HG03378 (cell line): ENCODE results near the gene FXR2.

Experiments
- ATAC-seq: cut with Tn5 transposase; IDR thresholded peaks from one replicate; pipeline ENCODE4 v1.9.1; 2021; ENCODE audit warnings: mild to moderate bottlenecking, moderate library complexity; ENCODE audit not compliant: unreplicated experiment

The FXR2 gene

DNA sequence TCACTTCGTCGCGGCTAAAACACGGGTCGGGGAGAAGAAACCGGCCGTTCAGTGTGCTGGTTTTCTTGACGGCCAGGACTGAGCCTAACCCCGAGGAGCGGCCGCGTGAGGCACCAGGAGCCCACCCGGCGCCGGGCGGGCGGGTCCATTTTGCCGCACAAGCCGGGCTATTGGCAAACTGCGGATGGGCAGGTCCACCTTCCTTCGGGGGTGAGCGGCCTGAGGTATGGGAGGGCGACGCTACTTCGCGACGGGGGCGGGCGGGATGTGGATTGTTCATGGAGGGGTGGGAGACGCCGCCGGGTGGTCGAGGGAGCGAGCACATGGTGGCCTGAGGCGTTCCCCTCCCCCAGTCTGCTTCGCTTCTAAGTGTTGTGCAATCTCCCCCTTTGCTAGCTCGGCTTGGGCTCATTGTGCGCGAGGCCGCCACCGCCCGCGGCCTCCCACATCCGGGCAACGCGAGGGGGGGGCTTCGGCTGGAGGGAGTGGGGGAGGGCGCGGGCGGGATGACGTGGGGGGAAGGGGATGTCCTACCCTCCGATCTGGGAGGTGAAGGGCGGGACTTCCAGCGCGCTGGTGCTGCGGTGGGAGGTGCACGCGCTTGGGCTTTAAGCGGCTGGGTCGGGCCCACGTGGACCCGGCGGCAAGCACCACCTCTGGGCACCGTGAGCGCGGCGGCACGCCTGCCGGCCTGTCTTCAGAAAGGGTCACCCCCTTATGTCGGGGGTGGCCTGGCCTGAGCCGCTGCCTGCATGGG lies 41.2 kb downstream of the FXR2 start:
- ATAC-seq: no peak

DNA sequence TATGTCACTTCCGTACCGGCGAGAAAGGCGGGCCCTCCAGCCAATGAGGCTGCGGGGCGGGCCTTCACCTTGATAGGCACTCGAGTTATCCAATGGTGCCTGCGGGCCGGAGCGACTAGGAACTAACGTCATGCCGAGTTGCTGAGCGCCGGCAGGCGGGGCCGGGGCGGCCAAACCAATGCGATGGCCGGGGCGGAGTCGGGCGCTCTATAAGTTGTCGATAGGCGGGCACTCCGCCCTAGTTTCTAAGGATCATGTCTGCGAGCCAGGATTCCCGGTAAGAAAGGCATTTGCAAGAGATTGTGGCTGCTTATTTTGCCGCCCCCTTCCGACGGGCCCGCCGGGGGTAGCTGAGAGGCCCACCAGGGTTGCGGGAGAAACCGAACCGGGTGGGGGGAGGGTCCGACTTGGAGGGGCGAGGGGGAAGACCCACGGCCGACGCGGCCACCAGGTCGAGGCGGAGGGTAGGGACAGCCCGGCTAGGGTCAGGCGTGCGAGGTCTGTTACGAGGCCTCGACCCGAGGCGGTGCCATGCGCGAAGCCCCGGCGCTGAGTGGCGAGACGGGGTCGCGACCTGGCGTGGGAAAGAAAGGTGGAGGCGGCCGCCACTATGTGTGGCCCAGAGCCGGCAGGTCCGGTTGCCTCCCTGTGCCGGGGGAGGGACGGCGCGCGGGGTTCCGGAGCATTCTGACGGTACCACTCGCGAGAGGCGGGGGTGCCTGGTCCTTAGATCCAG lies 41.9 kb downstream of the FXR2 start:
- peak; percentile 86 for ATAC-seq

DNA sequence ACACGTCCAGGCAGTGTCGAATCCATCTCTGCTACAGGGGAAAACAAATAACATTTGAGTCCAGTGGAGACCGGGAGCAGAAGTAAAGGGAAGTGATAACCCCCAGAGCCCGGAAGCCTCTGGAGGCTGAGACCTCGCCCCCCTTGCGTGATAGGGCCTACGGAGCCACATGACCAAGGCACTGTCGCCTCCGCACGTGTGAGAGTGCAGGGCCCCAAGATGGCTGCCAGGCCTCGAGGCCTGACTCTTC lies 42.4 kb downstream of the FXR2 start:
- ATAC-seq: no peak

DNA sequence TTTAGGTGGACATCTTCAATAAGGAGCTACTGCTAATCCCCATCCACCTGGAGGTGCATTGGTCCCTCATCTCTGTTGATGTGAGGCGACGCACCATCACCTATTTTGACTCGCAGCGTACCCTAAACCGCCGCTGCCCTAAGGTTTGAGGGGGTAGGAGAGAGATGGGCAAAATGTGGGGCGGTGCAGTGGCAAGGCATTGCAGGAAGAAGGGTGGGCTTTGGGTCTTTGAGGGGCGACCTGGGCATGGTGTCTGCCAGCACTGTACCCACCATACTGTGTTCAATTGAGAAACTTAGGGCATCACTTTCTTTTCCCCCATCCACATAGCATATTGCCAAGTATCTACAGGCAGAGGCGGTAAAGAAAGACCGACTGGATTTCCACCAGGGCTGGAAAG lies 44.3 kb downstream of the FXR2 start:
- no peak for ATAC-seq

DNA sequence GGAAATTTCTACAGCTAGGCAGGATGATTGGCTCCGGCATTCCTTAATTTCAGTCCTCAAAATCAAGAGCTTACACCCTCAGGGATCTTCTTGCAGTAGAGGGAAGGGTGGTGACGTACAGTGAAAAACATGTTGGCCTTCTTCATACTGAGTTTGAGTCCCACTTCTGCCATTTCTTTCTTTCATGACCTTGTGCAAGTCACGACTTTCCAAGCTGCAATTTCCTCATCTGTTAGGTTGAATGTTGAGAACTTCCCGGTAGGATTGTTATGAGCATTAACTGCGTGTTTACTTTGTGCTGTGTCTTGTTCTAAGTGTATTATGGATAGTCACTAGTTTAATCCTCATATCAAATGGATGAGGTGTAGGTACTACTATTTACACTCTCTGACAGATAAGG lies 45.1 kb downstream of the FXR2 start:
- ATAC-seq: no peak

DNA sequence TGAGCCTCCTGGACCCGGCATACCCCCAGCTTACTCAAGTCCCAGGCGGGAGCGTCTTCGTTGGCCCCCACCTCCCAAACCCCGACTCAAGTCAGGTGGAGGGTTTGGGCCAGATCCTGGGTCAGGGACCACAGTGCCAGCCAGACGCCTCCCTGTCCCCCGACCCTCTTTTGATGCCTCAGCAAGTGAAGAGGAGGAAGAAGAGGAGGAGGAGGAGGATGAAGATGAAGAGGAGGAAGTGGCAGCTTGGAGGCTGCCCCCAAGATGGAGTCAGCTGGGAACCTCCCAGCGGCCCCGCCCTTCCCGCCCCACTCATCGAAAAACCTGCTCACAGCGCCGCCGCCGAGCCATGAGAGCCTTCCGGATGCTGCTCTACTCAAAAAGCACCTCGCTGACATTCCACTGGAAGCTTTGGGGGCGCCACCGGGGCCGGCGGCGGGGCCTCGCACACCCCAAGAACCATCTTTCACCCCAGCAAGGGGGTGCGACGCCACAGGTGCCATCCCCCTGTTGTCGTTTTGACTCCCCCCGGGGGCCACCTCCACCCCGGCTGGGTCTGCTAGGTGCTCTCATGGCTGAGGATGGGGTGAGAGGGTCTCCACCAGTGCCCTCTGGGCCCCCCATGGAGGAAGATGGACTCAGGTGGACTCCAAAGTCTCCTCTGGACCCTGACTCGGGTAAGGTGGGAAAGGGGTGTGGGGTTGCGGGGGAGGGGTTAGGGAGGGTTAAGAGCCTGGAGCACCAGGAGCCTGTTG lies 51.4 kb downstream of the FXR2 start:
- no peak for ATAC-seq

DNA sequence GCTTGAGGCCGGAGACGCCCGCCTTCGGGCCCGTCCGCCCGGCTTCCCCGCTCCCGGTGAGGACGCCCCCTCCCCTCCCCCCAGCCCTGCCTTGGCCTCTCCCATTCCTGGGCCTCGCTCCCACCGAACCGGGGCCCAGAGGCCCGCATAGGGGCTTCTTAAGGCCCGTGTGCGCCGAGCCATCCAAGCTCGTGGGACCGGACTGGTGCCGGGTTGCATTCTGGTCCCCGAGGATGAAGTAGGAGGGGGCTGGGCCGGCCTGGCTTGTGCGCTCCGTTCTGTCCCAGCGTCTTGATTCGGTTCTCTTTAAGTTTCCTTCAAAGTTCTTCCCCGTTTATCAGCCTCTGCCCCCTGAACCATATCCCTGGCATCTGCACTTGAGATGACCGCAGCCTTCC lies 52.5 kb downstream of the FXR2 start:
- no peak for ATAC-seq

DNA sequence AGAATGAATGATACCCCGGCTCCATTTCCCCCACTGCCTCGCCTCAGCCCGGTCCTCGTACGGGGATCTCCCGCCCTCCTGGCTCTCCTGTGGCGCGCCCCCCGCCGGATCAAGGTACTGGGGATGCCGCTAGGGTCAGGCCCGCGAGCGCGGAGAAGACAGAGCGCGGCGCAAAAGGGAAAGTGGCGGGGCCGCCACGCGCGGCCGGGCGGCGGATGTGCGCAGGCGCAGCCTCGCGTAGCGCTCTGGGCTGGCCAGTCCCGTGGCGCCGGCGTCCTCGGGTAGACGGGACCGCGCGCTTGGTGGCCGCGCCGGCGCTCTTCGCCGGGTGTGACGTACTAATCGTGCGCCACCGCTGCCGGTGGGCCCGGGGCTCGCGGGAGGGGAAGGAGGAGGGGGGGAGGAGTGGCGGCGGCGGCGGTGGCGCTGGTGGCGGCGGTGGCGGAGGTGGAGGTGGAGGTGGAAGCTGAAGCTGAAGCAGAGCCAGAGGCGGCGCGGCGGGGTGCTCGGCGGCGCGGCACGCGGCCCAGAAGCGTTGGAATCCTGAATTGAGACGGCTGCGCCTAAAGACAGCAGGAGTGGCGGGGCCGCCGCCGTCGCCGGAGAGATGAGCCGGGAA lies 53.0 kb downstream of the FXR2 start, which contains the start of gene SENP3:
SENP3 (plus strand) TSS at position 331 of the 619 bp plus-strand sequence. CDS start 1,158 bp downstream, outside the sequence.
- ATAC-seq: no peak

DNA sequence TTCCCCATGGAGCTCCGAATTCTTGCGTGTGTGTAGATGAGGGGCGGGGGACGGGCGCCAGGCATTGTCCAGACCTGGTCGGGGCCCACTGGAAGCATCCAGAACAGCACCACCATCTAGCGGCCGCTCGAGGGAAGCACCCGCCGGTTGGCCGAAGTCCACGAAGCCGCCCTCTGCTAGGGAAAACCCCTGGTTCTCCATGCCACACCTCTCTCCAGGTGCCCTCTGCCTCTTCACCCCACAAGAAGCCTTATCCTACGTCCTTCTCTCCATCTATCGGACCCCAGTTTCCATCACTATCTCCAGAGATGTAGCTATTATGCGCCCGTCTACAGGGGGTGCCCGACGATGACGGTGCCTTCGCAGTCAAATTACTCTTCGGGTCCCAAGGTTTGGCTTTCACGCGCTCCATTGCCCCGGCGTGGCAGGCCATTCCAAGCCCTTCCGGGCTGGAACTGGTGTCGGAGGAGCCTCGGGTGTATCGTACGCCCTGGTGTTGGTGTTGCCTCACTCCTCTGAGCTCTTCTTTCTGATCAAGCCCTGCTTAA lies 53.6 kb downstream of the FXR2 start:
- ATAC-seq: no peak

DNA sequence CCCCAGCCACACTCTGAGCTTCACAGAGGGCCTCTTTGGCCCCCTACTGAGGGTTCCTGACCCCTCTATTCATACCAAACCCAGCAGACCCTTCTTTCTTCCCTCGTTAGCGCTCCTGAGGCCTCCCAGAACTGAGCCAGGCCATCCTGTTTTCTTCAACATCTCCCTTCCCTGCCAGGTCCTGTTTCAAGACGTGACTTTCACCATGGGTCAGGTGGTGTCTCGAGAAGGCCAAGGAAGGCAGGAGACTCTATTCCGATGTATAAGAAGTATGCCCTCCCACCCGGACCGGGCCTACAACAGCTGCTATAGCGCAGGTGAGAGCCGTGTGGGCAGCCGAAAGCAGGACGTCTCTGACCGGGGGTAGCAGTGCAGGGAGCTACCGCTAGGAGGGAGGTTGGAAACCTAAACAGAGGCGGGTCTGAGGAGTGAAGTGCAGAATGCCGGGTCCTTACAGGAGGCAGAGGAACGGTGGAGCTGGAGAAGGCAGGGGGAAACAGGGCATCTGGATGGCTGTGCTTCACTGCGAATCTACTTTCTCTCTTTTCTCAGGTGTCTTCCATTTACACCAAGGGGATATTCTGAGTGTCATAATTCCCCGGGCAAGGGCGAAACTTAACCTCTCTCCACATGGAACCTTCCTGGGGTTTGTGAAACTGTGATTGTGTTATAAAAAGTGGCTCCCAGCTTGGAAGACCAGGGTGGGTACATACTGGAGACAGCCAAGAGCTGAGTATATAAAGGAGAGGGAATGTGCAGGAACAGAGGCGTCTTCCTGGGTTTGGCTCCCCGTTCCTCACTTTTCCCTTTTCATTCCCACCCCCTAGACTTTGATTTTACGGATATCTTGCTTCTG lies 54.3 kb downstream of the FXR2 start:
- no peak for ATAC-seq

DNA sequence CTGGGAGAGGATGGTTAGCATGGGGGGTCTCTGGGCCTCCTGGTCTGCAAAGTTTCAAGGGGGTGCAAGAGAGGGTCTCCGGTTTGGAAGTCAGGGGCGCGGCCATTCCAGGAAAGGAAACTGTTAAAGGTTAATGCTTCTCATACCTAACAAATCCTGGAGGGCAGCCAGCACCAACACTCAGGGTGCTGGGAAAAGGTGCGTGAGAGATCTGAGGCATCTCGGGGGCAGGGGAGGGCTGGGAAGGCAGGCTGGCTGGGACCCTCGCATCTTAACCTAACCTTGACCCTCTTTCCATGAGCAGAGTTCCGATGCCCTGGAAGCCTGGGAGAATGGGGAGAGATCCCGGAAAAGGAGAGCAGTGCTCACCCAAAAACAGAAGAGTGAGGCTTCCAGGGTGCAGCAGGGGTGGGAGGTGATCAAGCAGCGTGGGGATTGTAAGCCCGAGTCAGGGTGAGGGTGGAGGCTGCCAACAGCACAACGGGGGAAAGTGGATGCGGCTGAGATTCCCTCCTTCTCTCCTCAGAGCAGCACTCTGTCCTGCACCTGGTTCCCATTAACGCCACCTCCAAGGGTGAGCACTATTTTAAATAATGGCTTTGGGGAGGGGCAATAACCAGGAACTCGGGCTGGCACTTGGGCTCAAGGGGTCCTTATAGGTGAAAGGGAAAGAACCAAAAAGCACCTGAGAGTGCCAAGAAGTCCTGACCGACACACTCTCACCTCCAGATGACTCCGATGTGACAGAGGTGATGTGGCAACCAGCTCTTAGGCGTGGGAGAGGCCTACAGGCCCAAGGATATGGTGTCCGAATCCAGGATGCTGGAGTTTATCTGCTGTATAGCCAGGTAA lies 55.2 kb downstream of the FXR2 start:
- no peak for ATAC-seq

DNA sequence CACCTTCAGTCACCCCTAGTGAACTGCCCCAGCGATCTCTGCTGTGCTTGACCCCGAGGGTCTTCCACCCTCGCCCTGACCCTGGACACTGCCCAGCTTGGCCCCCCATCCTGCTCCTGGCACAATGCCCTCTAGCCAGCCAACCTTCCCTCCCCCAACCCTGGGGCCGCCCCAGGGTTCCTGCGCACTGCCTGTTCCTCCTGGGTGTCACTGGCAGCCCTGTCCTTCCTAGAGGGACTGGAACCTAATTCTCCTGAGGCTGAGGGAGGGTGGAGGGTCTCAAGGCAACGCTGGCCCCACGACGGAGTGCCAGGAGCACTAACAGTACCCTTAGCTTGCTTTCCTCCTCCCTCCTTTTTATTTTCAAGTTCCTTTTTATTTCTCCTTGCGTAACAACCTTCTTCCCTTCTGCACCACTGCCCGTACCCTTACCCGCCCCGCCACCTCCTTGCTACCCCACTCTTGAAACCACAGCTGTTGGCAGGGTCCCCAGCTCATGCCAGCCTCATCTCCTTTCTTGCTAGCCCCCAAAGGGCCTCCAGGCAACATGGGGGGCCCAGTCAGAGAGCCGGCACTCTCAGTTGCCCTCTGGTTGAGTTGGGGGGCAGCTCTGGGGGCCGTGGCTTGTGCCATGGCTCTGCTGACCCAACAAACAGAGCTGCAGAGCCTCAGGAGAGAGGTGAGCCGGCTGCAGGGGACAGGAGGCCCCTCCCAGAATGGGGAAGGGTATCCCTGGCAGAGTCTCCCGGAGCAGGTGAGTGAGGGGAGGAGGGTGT lies 56.0 kb downstream of the FXR2 start, which contains the start of gene TNFSF13:
TNFSF13 (plus strand) TSS at position 207 of the 776 bp plus-strand sequence; CDS start at position 497, 290 bp downstream.
- no peak for ATAC-seq

DNA sequence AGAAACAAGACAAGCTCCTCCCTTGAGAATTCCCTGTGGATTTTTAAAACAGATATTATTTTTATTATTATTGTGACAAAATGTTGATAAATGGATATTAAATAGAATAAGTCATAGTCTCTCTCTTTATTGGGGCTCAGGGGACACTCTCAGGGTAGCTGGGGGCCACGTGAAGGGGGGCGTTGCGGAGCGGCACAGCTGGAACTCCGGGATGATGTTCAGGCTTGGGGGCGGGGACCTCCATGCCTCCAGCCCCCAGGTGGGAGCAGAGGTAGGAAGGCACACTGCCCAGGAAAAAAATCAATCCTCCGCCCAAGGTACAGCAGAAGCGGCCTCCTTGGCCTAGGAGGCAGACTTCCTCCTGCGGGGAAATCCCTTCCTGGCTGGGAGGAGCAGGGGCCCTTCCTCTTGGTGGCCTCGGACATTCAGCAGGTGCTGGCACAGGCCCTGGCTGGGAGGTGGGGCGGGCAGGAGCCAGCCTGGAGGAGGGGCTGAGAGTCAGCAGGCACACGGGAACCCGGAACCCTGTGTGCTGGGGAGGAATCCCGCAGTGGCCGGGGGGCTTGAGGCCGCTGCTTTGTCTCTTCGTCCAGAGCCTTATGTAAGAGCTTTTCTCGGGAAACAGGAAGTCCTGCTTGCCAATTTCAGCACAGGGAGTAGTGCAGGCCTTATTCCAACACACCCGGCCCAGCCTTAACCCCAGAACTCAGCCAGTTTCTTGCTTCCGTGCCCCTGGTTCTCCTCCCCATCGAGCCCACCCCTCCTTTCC lies 56.7 kb downstream of the FXR2 start:
- ATAC-seq: no peak

DNA sequence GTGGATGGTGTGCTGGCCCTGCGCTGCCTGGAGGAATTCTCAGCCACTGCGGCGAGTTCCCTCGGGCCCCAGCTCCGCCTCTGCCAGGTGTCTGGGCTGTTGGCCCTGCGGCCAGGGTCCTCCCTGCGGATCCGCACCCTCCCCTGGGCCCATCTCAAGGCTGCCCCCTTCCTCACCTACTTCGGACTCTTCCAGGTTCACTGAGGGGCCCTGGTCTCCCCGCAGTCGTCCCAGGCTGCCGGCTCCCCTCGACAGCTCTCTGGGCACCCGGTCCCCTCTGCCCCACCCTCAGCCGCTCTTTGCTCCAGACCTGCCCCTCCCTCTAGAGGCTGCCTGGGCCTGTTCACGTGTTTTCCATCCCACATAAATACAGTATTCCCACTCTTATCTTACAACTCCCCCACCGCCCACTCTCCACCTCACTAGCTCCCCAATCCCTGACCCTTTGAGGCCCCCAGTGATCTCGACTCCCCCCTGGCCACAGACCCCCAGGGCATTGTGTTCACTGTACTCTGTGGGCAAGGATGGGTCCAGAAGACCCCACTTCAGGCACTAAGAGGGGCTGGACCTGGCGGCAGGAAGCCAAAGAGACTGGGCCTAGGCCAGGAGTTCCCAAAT lies 57.4 kb downstream of the FXR2 start:
- no peak for ATAC-seq

DNA sequence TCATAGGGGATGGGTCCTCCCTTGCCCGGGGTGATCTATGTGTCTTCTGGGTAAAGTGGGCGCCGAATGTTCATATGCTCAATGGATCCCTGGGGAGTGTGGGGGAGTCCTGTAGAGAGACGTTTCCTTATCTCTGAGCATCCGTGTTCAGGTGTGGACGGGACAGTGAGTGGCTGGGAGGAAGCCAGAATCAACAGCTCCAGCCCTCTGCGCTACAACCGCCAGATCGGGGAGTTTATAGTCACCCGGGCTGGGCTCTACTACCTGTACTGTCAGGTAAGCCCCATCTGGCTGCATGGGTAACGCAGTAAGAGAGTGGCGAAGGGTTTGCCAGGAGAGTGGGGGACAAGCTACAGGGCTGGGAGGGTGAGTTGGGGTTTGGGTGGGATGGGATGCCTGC lies 58.1 kb downstream of the FXR2 start:
- no peak for ATAC-seq

DNA sequence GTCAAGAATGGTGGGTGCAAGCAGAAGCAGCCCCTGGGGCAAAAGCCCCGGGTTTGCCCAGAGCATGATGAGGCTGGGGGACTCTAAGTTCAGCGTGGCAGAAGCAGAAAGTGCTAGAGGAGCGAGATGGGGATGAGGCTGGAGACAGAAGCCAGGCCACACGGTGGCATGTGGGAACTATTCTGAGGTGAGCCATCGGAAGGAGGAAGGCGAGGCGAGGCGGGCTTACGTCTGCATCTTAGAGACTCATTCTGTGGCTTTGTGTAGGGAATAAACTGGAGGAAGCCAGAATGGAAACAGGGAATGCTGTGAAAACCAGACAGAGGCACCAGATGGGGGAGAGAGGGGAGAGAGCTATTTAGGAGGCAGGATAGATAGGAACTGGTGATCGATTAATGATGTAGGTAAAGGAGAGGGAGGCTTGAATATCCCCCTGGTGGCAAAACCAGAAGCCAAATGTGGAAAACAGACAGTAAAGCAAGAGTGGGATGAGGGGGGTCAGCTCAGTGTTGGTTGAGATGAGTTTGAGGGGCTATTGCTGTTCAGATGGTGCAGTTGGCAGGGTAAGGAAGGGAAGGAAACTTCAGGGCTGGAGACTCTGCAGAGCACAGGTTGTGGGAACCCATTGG lies 59.3 kb downstream of the FXR2 start:
- ATAC-seq: no peak

DNA sequence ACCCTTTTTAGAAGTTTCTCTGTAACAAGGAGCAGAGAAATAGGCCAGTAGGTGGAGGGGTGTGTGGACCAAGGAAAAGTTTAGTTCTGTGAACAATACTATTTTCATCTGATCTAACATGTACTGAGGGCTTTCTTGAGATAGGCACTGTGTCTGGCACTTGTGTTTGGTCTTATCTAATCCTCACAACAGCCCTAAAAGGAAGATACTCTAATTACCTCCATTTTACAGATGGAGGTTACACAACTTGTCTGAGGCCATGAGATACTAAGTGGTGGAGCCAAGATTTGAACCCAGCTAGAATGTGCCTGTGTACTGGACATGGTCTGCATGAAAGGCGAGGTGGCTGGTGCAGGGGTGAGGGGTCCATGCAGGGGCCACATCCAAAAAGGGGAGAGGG lies 61.3 kb downstream of the FXR2 start:
- ATAC-seq: no peak
